ENCODE data around the gene CIB2.
A peak's percentile ranks its signal among the peaks of the same experiment; 100 is the strongest.

CIB2 gene

DNA sequence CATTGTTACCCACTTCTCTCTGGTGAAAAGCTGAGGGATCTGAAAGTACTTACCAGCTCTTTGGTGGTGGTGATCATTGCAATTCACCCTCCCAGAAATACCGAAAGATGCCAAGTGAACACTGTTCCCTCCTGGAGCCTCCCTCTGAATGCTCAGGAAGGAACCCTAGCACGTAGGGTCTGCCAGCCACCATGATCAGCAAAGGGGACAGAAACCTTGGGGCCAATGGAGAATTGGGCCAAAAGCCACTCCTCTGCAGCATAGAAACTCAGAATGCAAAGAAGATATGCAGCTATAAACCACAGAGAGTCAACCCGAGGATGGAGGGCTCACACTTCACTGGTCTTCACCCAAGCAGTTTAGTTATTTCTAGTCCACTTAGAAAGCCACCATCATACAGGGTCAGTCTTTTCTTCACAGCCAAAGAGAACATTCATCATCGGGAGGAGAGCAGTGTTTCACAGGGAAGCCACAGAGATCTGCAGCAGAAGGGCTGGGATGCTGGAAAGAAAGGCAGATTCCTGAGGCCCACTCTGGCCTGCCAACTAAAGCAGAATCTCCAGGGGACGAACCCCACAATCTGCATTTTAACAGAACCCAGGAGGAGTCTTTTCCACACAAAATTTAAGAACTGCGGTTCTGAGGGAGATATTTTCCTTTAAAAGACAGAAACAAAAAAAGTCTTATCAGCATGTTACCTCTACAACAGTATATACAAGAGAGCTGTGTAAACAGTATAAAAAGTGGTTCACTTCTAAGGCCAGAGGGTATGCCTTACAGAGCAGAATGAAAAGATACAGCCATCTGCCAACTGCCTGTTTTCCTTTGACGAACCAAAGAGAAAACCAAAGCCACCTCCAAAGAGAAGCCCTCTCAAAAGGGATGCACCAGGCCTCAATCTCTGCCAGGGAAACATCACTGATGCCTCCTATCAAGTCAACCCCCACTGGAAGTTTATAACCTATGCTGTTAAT lies 65.0 kb downstream of the CIB2 start:
- DNase-seq (ENCODE audit: low read depth in 2 of 2) = no peak

- DNase-seq (ENCODE audit: low read depth in 2 of 2) = no peak
Observed at GRCh38 chr15:78065284-78065872, 65.9 kb downstream of the CIB2 start.

- no peak for DNase-seq (ENCODE audit: low read depth in 2 of 2)
Observed at GRCh38 chr15:78064544-78064943, 66.7 kb downstream of the CIB2 start.

DNA sequence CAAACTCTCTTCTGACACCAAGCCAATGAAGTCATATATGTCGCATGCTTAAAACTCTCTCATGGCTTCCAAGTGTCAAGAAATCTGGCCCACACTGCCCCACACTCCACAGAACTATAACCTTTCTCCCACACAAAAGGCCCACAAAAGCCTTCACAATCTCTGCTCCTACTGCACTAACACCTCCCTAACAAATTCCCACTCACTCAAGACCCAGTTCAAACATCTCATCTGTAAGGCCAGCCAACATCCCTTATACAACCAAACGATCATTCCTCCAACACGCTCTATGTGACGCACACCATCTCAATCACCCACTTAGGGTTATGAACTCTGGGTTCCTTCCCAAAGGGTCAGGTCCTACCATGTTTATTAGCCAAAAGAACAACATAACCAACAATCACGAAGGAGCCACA lies 67.3 kb downstream of the CIB2 start:
- no peak for DNase-seq (ENCODE audit: low read depth in 2 of 2)

DNA sequence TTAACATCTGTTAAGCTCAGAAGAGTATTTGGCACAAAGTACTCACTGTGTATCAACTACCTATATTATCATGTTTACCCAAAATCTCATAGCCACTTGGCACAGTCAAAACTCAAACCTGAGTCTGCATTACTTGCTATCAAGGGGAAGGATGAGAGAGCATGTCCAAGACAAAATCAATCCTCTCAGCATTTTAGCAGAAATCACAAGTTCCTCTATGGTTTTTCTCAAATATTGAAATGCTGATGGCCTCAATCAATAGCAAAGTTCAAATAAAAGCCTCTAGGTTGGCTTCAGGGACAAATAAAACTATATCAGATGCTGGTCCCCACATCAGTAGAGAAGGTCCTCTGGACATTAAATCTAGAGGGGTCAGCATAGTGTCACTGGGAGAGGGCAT lies 68.0 kb downstream of the CIB2 start:
- no peak for DNase-seq (ENCODE audit: low read depth in 2 of 2)

- peak in 1 of 2 donors; percentile 47 for DNase-seq (ENCODE audit: low read depth in 2 of 2)
Observed at GRCh38 chr15:78061963-78062427, 69.2 kb downstream of the CIB2 start.

GRCh38 chr15:78060232-78060631 lies 71.0 kb downstream of the CIB2 start:
- DNase-seq (ENCODE audit: low read depth in 2 of 2) = no peak

DNA sequence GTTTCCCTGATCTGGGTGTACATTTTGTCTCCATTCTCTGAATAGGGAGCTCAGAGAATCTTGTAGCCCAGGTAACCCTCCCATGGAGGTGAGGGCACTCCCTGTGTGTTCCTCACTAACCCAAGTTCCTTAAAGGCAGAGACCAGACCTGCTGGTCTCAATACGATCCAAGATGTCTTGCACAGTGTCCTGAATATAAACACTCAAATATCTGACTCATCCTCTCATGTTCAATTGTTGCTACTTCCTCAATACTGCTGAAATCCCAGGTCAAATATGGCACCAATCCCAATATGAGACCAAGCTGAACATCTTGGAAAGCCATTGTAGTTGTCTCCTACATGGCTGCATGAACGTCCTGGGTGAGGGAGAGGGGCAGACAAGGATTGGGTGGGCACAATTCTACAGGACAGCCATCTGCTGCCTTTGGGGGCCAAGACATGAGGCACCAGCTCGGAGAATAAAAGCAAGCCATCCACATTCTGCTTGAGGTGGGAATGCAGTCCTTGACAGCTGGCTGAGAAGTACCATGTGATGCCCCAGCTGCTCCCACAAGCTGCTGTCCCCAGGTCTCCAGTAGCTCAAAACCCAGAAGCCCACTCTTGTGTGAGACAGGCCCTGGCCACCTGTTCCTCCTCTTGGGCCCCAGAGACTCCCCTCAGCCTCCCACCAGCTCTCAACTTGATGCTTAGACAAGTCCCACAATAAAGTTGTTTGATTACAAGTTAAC lies 72.0 kb downstream of the CIB2 start:
- DNase-seq (ENCODE audit: low read depth in 2 of 2) = no peak

- DNase-seq (ENCODE audit: low read depth in 2 of 2) = no peak
Observed at GRCh38 chr15:78058401-78058935, 72.8 kb downstream of the CIB2 start.

- DNase-seq (ENCODE audit: low read depth in 2 of 2) = no peak
Observed at GRCh38 chr15:78057803-78058202, 73.4 kb downstream of the CIB2 start.

DNA sequence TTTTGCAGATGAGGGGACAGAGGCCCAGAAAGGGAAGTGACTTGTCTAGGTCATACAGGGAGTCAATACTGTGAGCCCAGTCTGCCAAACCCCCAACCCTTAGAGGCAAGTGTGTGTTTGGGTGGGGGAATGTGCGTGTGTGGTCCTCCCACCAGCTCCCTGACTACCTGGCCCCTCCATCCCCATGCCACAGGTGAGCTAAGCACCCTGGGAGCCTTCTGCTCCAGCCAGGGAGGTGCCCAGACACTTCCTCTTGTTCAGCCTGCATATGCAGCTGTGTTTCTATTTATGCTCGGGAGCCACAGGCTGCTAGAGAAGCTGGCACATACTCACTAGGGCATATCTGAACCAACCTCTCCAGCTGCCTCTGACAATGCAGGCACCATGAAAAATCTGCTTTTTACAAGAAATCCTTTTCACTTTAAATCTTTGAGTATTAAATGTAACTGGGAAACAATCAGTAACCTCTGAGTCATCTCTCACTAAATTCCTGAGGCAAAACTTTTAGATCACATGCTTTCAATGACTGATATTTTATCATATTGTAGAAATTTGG lies 74.5 kb downstream of the CIB2 start:
- no peak for DNase-seq (ENCODE audit: low read depth in 2 of 2)

DNA sequence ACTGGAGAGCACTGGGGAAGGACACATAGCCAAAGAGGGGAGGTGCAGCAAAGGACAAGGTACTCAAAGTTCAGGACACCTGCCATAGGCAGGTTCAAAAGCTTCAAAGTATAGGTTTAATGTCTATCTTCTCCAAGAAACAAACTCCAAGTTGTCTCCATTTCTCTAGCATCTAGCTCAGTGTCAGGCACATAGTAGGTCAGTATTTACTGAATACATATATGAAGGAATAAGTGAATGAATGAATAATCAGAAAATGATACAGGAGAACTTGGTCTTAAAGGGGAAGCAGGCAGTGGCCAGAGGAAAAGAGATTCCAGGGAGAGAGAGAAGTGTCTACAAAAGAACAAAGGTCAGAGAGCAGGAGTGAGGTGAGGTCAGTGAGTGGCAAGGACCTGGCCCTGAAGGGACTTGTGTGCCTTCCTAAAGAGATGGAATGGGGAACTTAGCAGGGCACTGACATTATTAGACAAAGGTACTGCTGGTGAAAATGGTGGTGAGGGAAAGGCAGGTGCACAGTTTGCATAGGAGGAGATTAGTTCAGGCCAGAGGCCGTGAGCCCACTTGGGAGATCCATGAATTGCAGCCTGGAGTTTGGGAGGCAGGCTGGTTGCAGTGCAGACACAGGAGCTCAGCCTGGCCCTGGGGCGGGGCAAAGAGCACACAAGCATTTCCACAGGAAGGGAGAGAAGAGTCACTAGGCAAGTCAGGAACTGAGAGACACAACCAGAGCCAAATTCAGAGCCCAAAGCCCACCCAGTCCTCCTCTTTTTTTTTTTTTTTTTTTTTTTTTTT lies 75.1 kb downstream of the CIB2 start:
- no peak for DNase-seq (ENCODE audit: low read depth in 2 of 2)

- DNase-seq (ENCODE audit: low read depth in 2 of 2) = no peak
Observed at GRCh38 chr15:78054966-78055365, 76.3 kb downstream of the CIB2 start.

Data from stimulated activated CD8-positive, alpha-beta memory T cell treated with anti-CD3 and anti-CD28 coated beads, Interleukin-7, amount 100 ng/mL, for 4 hours (primary cell).